ENCODE results near the gene MYO18B.

Gene MYO18B

DNA sequence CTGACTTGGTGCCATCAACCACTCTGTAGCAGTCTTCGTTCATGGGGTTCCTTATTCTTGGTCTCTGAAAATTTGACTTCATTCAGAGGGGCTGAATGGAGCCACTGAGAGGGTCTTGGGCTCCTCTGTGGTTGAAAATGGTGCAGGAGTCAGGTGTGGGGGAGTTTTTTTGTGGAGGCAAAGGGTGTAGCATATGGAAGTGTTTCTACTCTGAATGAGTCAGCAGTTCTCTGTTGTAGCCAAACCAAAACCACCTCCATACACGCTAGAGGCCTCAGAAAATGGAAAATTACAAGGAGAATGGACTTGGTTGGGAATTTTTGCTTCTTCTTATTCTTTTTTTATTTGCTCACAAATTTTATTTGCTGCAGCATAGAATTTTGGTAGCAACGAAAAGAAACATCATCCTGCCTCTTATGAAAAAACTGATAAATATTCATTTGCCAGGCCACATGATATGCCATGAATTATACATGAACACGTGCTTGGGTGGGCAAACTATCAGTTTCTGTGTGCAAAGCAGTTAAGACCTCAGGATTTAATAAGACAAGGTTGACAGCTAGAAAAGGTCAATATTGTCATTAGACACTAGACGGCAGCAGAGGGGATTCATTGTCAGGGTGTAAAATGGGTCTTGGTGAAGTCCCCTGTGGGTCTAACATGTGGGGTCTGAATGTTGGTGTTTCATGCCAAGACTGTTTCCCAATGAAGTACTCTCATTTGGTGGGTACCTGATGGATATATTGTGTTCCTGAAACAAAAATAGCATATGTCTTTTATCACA is 111.7 kb downstream of the MYO18B start:
- DNase-seq, result no peak

DNA sequence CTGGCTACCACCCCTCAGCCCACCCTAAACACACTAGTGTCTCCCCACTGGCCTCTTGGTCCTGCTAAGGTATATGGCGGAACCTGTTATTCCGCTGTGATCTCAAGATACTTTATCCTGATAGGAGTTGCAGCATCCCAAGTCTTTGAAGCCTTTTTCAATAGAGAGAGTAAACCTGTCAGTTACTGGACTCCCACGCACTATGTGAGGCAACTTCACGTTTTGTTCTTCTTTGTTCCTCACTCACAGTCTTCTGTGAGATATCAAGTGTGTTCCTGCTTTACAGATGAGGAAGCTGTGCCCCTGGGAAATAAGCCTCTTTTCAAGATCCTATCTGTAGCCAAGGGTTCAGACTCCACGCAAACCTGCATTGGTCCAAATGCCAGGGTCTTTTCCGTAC is 127.8 kb downstream of the MYO18B start:
- DNase-seq, result no peak

DNA sequence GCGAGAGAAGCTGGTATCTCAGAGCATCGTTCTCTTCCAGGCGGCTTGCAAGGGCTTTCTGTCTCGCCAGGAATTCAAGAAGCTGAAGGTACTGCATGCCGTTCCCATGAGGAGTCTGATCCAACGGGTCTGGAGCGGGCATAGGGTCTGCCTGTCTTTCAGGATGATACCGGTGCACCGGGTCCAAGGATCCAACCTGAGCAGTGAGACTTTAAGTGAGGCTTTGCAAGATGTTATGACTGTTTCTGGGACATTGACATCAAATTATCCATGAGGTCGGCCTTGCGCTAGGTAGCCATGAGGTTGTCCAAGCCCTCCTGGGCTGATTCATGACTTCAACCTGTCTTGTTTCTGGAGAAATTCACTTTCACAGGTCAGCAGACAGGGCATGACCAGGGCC is 132.3 kb downstream of the MYO18B start:
- DNase-seq, result no peak

DNA sequence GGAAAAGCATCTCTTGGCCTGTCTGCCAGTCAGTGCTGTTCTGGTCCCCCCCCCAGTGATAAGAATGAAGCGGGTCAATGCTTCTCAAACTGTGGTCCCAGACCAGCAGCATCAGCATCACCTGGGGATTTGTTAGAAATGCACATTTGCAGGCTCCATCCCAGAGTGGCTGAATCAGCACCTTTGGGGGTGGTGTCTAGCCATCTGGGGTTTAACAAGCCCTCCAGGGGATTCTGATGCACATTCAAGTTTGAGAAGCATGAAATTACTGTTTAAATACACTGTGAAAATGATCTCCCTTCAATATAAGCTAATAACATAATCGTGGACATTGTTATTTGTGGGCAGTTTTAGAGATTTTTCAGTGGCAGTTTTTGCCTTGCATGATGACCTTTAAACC is 133.5 kb downstream of the MYO18B start:
- no peak for DNase-seq

DNA sequence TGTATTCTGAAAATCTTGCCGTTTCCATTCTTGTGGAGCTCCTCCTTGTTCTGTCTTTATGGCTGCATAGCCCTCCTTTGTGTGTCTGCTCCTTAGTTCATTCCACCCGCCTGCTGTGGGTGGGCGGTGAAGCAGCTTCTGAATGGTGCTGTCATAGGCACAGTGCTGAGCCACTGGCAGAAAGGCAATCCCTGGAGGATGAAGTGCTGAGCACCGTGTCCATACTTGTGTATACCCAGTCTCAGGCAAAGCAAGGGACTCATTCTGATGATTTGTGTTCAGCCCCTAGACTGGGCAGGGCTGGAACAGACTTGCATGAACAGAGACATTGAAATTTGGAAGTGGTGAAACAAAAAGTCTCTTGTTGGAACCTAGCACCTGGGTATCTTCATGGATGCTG is 134.9 kb downstream of the MYO18B start:
- DNase-seq, result no peak

DNA sequence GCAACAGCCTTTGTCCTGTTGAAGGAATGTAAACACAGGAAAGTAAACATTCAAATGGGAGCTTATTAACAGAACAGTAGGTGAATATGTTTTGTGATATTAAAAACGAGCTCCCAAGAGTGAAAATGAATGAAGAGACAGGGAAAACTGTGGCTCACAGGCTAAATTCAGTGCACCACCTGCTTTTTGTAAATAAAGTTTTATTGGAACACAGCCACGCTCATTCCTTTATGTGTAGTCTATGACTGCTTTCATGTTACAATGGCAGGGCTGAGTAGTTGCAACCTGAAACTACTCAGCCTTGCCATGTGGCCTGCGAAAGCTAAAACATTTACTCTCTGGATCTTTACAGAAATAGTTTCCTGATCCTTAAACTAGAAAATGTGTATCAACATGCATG is 136.9 kb downstream of the MYO18B start:
- no peak for DNase-seq

- DNase-seq, result no peak
Observed at GRCh38 chr22:25880524-25880923, 138.5 kb downstream of the MYO18B start.

DNA sequence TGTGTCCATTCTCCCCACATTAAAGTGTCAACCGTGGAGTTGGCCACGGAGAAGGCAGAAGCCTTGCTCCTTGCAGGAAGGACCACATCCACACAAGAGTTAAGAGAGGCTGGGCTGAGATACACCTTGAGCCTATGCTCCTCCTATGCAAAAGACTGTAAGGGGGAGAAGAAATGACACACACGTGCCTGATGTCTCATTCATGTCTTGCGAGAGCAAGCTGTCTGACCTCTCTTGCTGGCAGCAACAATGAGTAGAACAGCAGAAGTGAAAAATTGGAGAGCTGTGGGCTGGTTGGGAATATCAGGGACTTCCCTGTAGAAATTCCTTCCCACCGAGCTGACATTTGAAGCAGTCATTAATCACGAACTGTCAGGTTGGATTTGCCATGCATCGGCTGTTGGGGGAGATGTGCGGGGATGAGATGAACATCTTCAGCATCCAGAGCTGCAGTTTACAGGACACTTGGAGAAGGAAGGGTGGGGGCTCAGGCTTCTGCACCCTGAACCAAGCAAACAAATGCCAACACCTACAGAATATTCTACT is 139.3 kb downstream of the MYO18B start:
- DNase-seq, result no peak

- DNase-seq, result no peak
Observed at GRCh38 chr22:25882360-25882759, 140.4 kb downstream of the MYO18B start.

- DNase-seq, result no peak
Observed at GRCh38 chr22:25883482-25884033, 141.6 kb downstream of the MYO18B start.

DNA sequence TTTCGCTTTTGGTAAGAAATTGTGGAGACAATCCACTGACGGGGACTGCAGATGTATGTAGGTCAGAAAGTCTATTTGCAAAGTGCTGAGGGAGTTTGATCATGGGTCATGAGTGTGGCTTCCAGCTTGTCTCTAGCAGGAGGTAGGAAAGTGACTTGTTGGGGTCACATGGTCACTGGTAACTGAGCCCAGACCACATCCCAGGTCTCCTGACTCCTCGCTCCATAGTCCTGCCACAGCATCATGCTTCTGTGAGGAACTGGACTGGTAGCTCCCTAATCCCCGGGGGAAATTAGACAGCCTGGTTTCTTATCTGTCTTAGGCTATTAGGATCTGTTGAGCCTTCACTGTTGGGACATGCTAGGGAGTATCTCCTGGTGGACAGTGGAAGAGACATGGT is 142.1 kb downstream of the MYO18B start:
- no peak for DNase-seq

DNA sequence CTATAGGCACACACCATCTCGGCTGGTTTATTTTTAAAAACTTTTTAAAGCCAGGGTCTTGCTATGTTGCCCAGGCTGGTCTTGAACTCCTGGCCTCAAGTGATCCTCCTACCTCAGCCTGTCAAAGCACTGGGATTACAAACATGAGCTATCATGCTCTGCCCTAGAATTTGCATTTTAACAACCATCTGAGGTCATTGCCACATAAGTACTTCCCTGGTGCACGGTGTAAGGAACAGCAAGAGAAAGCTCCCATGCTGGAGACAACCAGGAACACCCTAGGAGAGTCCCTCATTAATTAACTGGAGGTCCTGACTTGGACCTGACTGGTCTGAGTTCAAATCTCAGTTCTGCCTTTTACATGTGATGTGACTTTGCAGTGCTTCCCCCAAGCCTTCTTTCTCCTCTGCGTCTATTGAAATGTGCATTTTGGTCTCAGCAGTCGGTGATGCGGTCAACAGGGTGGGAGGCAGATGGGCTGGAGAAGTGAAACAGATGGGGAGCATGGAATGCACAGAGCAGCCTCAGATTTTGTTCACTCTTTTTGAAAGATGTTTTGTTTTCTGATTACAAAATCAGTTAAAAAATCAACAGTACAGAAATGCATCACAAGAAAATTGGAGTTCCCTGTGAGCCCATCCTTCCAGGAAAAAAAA is 146.5 kb downstream of the MYO18B start:
- no peak for DNase-seq

DNA sequence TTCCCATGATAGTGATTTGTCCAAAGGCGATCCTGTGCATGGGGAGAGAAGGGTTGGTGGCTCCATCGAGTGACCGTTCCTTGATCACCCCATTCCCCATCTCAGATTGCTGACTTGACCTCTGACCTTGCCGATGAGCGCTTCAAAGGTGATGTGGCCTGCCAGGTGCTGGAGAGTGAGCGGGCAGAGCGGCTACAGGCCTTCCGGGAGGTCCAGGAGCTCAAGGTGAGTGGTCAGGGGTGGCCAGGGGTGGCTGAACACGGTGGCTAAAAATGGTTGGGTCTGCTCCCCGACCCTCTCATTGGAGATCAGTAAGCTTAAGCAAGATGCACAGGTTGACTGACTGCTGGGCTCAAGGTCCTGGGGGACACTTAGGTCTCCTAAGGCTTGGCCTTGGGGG is 148.7 kb downstream of the MYO18B start:
- no peak for DNase-seq

DNA sequence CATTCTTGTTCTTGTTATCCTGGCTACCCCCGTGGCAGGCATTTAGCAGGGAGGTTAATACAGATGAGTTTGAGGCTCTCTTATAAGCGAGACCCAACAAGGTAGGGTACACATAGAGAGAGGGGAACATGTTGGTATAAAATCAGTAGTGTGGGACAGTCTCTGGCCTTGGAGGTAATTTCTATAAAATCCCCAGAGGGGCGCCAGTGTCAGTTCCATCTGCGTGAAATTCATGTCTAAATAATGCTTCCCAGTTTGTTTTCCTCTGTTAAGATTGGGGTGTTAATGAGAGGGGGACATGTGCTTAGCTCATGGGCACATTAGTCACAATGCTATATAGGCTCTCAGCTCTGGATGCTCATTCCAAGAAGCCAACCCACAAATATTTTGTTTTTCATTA is 150.7 kb downstream of the MYO18B start:
- no peak for DNase-seq

DNA sequence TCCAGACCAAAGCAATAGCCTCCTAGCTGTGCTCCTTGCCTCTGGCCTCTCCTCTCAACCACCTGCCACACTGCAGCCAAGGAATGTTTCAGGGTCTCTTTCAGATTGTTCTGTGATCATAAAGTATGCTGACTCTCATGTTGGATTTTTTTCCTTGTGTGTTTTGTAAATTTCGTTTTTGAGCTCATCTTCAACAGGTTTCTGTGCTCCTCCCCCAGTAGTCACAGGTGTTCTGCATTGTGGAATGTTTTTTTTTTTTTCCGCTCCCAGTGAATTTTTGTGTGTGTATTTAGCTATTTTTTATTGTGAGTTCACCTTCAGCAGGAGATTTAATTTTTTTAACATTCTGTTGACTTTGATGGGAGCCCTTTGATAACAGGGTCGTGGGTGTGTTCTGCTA is 153.7 kb downstream of the MYO18B start:
- DNase-seq, result no peak

DNA sequence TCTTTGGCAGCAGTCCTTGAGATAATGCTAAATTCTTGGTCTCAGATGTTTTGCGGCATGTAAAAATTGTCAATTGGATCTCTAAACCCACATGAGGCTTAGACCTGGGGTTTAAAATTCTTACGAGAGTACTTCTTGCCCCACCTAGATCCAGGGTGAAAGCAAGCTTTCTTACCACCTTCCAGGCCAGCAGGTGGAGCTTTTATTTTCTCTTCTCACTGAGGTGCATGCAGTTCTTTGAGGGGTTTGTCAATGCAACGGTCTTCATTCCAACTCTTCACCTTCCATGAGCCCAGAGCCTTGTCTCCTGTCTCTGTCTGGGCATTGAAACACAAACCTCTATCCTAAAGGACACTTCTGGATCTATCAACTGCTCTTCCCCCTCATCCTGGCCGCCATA is 154.1 kb downstream of the MYO18B start:
- DNase-seq, result no peak

GRCh38 chr22:25896592-25896991 is 154.6 kb downstream of the MYO18B start:
- DNase-seq, result no peak

DNA sequence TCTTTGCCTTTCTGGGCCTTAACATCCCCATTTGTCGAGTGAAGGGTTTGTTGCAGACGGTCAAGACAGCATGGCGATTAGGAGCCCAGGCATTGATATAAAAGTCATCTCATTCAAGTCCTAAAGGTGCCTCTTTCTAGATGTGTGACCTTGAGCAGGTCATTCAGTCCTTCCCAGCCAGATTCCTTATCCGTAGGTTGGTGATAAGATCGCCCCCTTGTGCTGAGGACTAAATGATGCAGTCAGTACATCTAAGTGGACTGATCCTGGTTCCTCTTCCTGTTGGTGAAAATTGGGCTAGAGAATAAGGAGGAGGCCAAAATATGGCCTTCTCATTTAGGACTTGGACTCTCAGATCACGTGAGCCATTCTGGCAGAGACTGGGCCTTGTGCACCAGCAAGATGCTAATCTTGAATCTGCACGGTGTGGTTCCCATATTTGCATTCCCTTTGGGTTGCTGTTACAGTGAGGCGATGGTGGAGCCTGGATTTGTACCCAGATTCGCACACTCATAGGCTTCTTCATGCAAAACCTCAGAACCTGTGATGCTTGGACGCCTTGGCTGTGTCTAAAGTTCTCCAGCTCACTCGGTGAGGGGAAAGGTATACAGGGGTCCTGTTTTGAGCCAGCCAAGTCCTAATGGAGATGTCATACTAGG is 156.8 kb downstream of the MYO18B start:
- no peak for DNase-seq

DNA sequence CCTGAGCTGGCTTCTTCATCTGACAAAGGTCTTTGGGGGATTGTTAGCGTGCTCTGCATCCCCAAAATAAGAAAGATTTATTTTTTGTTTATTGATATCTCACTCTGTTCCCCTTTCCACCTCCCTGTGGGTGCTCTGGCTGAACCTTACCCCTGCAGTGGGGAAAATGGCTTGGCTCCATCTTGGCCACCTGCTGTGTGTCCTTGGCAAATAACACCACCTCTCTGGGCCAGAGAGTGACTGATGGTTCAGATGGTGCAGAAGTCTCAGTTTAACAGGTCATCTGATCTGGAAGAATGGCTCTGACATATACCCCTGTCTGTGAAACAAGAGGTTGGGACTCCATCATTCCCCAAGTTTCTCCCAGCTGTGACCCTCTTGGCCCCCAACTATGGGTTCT is 157.6 kb downstream of the MYO18B start:
- no peak for DNase-seq

DNA sequence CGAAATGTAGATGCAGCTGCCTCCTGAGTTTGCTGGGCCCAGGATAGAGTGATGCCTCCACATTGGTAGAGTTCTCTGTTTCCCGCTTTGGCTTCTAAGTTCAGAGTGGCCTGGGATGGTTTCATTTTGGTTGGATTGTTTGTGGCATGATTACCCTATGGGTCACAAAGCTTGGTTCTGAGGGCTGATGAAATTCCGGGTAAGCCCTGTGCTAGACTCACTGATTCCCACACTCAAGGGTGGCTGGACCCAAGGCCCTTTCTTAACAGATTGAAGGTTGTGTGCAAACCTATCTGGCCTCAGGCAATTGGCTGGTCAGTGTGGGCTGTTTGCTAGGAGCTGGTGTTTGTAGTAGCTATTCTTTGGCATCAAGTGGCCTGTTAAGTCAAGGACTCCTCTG is 158.4 kb downstream of the MYO18B start:
- DNase-seq, result no peak

- DNase-seq, result no peak
Observed at GRCh38 chr22:25900880-25901279, 158.9 kb downstream of the MYO18B start.

- DNase-seq, result no peak
Observed at GRCh38 chr22:25902402-25902801, 160.4 kb downstream of the MYO18B start.

- no peak for DNase-seq
Observed at GRCh38 chr22:25903294-25903693, 161.3 kb downstream of the MYO18B start.

GRCh38 chr22:25908212-25908611 is 166.2 kb downstream of the MYO18B start:
- DNase-seq, result no peak
